Keratinocyte (primary cell): ENCODE data around the gene CDCA7. TPM values are rescaled to one million over a fixed set of nuclear protein-coding genes. Genes with fewer than 3 reads are reported as not detected.

Experiments
- DNase-seq: peaks from one replicate; pipeline ENCODE4 v3.0.0-alpha.2; 2011; ENCODE audit warnings: low read depth, missing footprints, low spot score
- FAIRE-seq: peaks from 2 replicates; lab custom pipeline; 2011; peaks lifted over from hg19 to GRCh38; lab: Jason Lieb, UNC
- H2AFZ ChIP-seq: 2 replicates; pipeline ENCODE4 v1.6.0; 2012; ENCODE audit warnings: low read length, control low read depth, inconsistent platforms; ENCODE audit not compliant: control insufficient read depth
- H3K27ac ChIP-seq: 2 replicates; pipeline ENCODE4 v1.5.1; 2011; ENCODE audit warnings: low read length; ENCODE audit not compliant: control insufficient read depth, insufficient read depth
- H3K27me3 ChIP-seq: 3 replicates; pipeline ENCODE4 v1.6.0; 2011; ENCODE audit warnings: low read length; ENCODE audit not compliant: control insufficient read depth, insufficient read depth; ENCODE audit errors: extremely low read depth
- H3K36me3 ChIP-seq, 2 experiments: 2 replicates in 1 of 2; 3 replicates in 1 of 2; pipeline ENCODE4 v1.5.1; 2011; ENCODE audit warnings: low read length in 2 of 2, mild to moderate bottlenecking in 1 of 2; ENCODE audit not compliant: control insufficient read depth in 2 of 2, insufficient read depth in 2 of 2; ENCODE audit errors: extremely low read depth in 1 of 2
- H3K4me1 ChIP-seq: 3 replicates; pipeline ENCODE4 v1.5.1; 2011; ENCODE audit warnings: low read length; ENCODE audit not compliant: control insufficient read depth, insufficient read depth; ENCODE audit errors: extremely low read depth
- H3K4me2 ChIP-seq: 3 replicates; pipeline ENCODE4 v1.6.0; 2011; ENCODE audit warnings: low read depth, low read length; ENCODE audit not compliant: control insufficient read depth, insufficient read depth; ENCODE audit errors: extremely low read depth
- H3K4me3 ChIP-seq, 3 experiments: fragments of 200-600 bp in 1 of 3; sonication (generic) in 1 of 3; 2 replicates in 2 of 3; 3 replicates in 1 of 3; pipeline ENCODE4 v1.5.1; 2011 to 2016; ENCODE audit warnings: low read length in 3 of 3, mild to moderate bottlenecking in 3 of 3, control low read depth in 2 of 3, inconsistent platforms in 1 of 3, low read depth in 1 of 3, mixed read lengths in 1 of 3, mixed run types in 1 of 3, moderate library complexity in 1 of 3; ENCODE audit not compliant: control insufficient read depth in 2 of 3, insufficient read depth in 2 of 3; ENCODE audit errors: extremely low read depth in 1 of 3
- H3K79me2 ChIP-seq: 2 replicates; pipeline ENCODE4 v1.6.0; 2012; ENCODE audit warnings: low read length; ENCODE audit not compliant: control insufficient read depth, insufficient read depth
- H3K9ac ChIP-seq: 3 replicates; pipeline ENCODE4 v1.6.0; 2011; ENCODE audit warnings: low read length; ENCODE audit not compliant: control insufficient read depth, insufficient read depth; ENCODE audit errors: extremely low read depth
- H3K9me1 ChIP-seq: 3 replicates; pipeline ENCODE4 v1.6.0; 2011; ENCODE audit warnings: low read length; ENCODE audit not compliant: control insufficient read depth, insufficient read depth; ENCODE audit errors: extremely low read depth
- H3K9me3 ChIP-seq: 2 replicates; pipeline ENCODE4 v1.5.1; 2012; ENCODE audit warnings: low read depth, low read length; ENCODE audit not compliant: control insufficient read depth
- H4K20me1 ChIP-seq: 3 replicates; pipeline ENCODE4 v1.6.0; 2011; ENCODE audit warnings: low read length; ENCODE audit not compliant: control insufficient read depth, insufficient read depth; ENCODE audit errors: extremely low read depth
- EZH2 ChIP-seq: IDR thresholded peaks from one replicate; pipeline ENCODE4 v1.6.1; 2012; ENCODE audit warnings: inconsistent platforms, mild to moderate bottlenecking, low read length, moderate library complexity
- dilution Hi-C: fragments of 300-500 bp; cut with MboI; formaldehyde crosslinking; loops from one replicate; pipeline ENCODE4 v1.7.0; 2020; ENCODE audit warnings: low sequenced_read_pairs; ENCODE audit not compliant: extremely low pct_ligation_motif_present
- polyA plus RNA-seq, 5 experiments: library from polyadenylated mRNA; depleted of rRNA in 3 of 5; stranded (reverse) in 3 of 5; stranded (forward) in 1 of 5; unstranded in 1 of 5; fragments of >200 nt; gene quantifications; 1 replicate in 1 of 5; 2 replicates in 3 of 5; 3 replicates in 1 of 5; pipeline versions ENCODE4 v1.2.1 to v1.2.3, GENCODE V29; 2011 to 2012; ENCODE audit warnings: missing spikeins in 2 of 5, low read depth in 1 of 5, low replicate concordance in 1 of 5
- TF ChIP-seq, protein P1 (sequence below), 3 experiments: IDR thresholded peaks in 1 of 3; conservative IDR thresholded peaks in 1 of 3; optimal IDR thresholded peaks in 1 of 3; 2 replicates in 2 of 3; 3 replicates in 1 of 3; pipeline versions ENCODE3 to v1.5.1; 2011; ENCODE audit warnings: low read length in 3 of 3, mild to moderate bottlenecking in 3 of 3, moderate library complexity in 2 of 3, control low read depth in 1 of 3, inconsistent platforms in 1 of 3; ENCODE audit not compliant: insufficient read depth in 2 of 3; ENCODE audit errors: extremely low read depth in 1 of 3

The CDCA7 gene
- polyA plus RNA-seq, 1 donor (not counting 4 experiments of a cell fraction or from before 2014, with no cell fraction given): 30.9 TPM

- H3K4me3 ChIP-seq: no peak overlapping the region
- H3K9me1 ChIP-seq: no peaks in the 10 kb centered on the region
- no peaks in the 10 kb centered on the region for H3K79me2 ChIP-seq
- H3K27me3 ChIP-seq: no peaks in the 10 kb centered on the region
- FAIRE-seq: no peak
- no peak for DNase-seq
- H3K36me3 ChIP-seq: no peaks in the 10 kb centered on the region
- dilution Hi-C loops: no loop called here
- no peak overlapping the region for H2AFZ ChIP-seq
- H4K20me1 ChIP-seq: no peaks in the 10 kb centered on the region
- no peak overlapping the region for H3K27ac ChIP-seq
- peaks cover 4% of the 10 kb centered on the region for H3K9me3 ChIP-seq
- TF ChIP-seq, protein P1, sequence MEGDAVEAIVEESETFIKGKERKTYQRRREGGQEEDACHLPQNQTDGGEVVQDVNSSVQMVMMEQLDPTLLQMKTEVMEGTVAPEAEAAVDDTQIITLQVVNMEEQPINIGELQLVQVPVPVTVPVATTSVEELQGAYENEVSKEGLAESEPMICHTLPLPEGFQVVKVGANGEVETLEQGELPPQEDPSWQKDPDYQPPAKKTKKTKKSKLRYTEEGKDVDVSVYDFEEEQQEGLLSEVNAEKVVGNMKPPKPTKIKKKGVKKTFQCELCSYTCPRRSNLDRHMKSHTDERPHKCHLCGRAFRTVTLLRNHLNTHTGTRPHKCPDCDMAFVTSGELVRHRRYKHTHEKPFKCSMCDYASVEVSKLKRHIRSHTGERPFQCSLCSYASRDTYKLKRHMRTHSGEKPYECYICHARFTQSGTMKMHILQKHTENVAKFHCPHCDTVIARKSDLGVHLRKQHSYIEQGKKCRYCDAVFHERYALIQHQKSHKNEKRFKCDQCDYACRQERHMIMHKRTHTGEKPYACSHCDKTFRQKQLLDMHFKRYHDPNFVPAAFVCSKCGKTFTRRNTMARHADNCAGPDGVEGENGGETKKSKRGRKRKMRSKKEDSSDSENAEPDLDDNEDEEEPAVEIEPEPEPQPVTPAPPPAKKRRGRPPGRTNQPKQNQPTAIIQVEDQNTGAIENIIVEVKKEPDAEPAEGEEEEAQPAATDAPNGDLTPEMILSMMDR (optimal IDR thresholded peaks at IDR 0.05 in 1 of 3, IDR thresholded peaks at IDR 0.05 in 1 of 3, conservative IDR thresholded peaks at IDR 0.05 in 1 of 3; ENCODE audit: extremely low read depth in 1 of 3, insufficient read depth in 2 of 3, low read length in 3 of 3): no peak
- no peak overlapping the region for H3K9ac ChIP-seq
- no peaks in the 10 kb centered on the region for H3K4me1 ChIP-seq
- H3K4me2 ChIP-seq: no peak overlapping the region
These were observed 10.8 kb upstream of the CDCA7 start for GRCh38 chr2:173343921-173344320.

GRCh38 chr2:173346035-173346434 lies 8.6 kb upstream of the CDCA7 start:
- Histone ChIP-seq H3K36me3 (no peaks in the 10 kb centered on the region), H3K9me1 (no peaks in the 10 kb centered on the region), H3K4me2 (no peak overlapping the region), H3K27me3 (no peaks in the 10 kb centered on the region), H3K27ac (no peak overlapping the region), H3K9ac (no peak overlapping the region), H3K9me3 (peaks cover 4% of the 10 kb centered on the region), H3K79me2 (no peaks in the 10 kb centered on the region), H3K4me1 (no peaks in the 10 kb centered on the region), H2AFZ (no peak overlapping the region), H4K20me1 (no peaks in the 10 kb centered on the region), H3K4me3 (no peak overlapping the region)
- dilution Hi-C loops: no loop called here
- FAIRE-seq: no peak
- TF ChIP-seq EZH2: no peak
- TF ChIP-seq, protein P1 (optimal IDR thresholded peaks at IDR 0.05 in 1 of 3, IDR thresholded peaks at IDR 0.05 in 1 of 3, conservative IDR thresholded peaks at IDR 0.05 in 1 of 3; ENCODE audit: extremely low read depth in 1 of 3, insufficient read depth in 2 of 3, low read length in 3 of 3): no peak
- DNase-seq: no peak
